HG03159 (cell line): Measurements from ENCODE around the gene ZNF793.

Source experiments
- ATAC-seq: cut with Tn5 transposase; IDR thresholded peaks from one replicate; pipeline ENCODE4 v1.9.1; 2021; ENCODE audit warnings: mild to moderate bottlenecking, moderate library complexity; ENCODE audit not compliant: unreplicated experiment

Gene ZNF793

DNA sequence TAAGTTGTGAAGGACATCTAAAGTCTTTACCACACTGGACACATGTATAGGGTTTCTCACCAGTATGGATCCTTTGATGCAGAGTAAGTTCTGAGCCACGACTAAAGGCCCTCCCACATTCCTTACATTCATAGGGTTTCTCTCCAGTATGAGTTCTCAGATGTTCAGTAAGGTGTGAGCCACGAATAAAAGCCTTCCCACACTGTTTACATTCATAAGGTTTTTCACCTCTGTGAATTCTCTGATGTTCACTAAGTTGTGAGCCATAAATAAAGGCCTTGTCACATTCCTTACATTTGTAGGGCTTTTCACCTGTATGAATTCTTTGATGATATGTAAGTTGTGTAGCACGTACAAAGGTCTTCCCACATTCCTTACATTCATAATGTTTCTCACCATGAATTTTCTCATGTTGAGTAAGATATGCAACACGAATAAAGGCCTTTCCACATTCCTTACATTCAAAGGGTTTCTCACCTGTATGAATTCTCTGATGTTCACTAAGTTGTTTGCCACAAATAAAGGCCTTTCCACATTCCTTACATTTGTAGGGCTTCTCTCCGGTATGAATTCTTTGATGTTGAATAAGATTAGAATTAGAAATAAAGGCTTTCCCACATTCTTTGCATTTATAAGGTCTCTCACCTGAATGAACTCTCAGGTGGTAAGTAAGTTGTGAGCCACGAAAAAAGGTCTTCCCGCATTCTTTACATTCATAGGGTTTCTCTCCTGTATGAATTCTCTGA lies 58.1 kb downstream of the ZNF793 start:
- no peak for ATAC-seq

- ATAC-seq, result no peak
Measured at GRCh38 chr19:37565370-37565669, 58.6 kb downstream of the ZNF793 start.

- ATAC-seq, result no peak
Measured at GRCh38 chr19:37572203-37572602, 65.5 kb downstream of the ZNF793 start.

DNA sequence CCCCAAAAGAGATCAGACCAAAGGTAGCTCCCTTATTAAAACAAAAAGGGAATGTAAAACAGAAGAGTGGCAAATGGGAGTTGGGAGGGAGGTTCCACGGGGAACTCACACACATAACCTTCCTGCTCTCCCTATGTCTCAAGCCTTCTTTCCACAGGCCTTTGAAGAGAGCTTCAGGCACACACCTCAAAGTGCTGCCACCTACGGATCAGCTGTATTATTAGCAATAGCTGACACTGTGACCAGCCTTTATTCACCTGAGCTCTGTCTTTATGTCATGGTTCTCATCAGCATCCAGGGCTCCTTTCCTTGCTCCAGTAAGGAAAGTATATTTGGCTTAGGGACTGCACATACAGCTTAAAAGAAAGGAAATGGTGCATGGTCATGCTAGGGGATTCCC lies 76.6 kb downstream of the ZNF793 start:
- ATAC-seq, result no peak
